H1 (cell line): ENCODE results near the gene RCSD1. TPM values are rescaled to one million over a fixed set of nuclear protein-coding genes. Genes with fewer than 3 reads are reported as not detected.

ENCODE experiments used
- BRCA1 ChIP-seq: IDR thresholded peaks from 2 replicates; pipeline ENCODE4 v1.6.1; 2012; ENCODE audit warnings: low read depth, low read length, improper control_type of control experiment
- NANOG ChIP-seq: IDR thresholded peaks from 2 replicates; pipeline ENCODE4 v1.6.1; 2011; ENCODE audit warnings: low read length, low read depth, mild to moderate bottlenecking, inconsistent platforms; ENCODE audit not compliant: insufficient read depth, poor library complexity, severe bottlenecking
- ZNF274 ChIP-seq: IDR thresholded peaks from 2 replicates; pipeline ENCODE4 v1.7.0; 2012; ENCODE audit warnings: low read length, borderline replicate concordance; ENCODE audit errors: extremely low read depth
- polyA plus RNA-seq, 7 experiments: library from polyadenylated mRNA; depleted of rRNA in 3 of 7; stranded (reverse) in 5 of 7; unstranded in 2 of 7; fragments of >200 nt in 5 of 7; fragments of 200-250 nt in 2 of 7; gene quantifications; 1 replicate in 5 of 7; 2 replicates in 1 of 7; 4 replicates in 1 of 7; pipeline versions ENCODE4 v1.2.1 to v1.2.3, GENCODE V29; 2011 to 2013; ENCODE audit warnings: missing spikeins in 2 of 7, mixed read lengths in 2 of 7
- total RNA-seq: library from RNA; stranded (reverse); fragmentation: NEBNext Ultra II Directional; extraction: Animal tissue kit (Norgen Biotek cat#: 25700); gene quantifications from 2 replicates; pipeline ENCODE4 v1.2.1, GENCODE V29; 2021
- TF ChIP-seq, protein P1 (sequence below): fragments of 300-600 bp; sonication (generic); IDR thresholded peaks from 2 replicates; pipeline ENCODE4 v1.7.1; 2012; ENCODE audit warnings: low read length, moderate library complexity, mild to moderate bottlenecking, inconsistent platforms; ENCODE audit not compliant: insufficient replicate concordance

The RCSD1 gene
- total and polyA plus RNA-seq, 2 of the 8 experiments (the other 6 are each of a cell fraction or from before 2014, with no cell fraction given): 0.47 to 0.69 TPM

DNA sequence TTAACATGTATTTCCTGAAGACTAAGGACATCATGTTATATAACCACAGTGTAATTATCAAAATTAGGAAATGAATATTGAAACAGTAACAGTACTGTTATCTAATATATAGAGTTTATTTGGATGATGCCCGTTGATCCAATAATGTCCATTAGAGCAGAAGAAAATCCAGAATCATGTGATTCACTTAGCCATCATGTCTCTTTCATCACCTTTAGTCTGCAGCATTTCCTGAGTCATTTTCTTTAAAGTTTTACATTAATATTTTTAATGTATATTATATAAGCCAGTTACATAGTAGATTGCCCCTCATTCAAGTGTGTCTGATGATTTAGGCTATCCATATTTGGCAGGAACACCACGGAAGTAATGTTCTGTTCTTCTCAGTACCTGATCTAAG lies 120.6 kb downstream of the RCSD1 start (continued):
- TF ChIP-seq, protein P1, sequence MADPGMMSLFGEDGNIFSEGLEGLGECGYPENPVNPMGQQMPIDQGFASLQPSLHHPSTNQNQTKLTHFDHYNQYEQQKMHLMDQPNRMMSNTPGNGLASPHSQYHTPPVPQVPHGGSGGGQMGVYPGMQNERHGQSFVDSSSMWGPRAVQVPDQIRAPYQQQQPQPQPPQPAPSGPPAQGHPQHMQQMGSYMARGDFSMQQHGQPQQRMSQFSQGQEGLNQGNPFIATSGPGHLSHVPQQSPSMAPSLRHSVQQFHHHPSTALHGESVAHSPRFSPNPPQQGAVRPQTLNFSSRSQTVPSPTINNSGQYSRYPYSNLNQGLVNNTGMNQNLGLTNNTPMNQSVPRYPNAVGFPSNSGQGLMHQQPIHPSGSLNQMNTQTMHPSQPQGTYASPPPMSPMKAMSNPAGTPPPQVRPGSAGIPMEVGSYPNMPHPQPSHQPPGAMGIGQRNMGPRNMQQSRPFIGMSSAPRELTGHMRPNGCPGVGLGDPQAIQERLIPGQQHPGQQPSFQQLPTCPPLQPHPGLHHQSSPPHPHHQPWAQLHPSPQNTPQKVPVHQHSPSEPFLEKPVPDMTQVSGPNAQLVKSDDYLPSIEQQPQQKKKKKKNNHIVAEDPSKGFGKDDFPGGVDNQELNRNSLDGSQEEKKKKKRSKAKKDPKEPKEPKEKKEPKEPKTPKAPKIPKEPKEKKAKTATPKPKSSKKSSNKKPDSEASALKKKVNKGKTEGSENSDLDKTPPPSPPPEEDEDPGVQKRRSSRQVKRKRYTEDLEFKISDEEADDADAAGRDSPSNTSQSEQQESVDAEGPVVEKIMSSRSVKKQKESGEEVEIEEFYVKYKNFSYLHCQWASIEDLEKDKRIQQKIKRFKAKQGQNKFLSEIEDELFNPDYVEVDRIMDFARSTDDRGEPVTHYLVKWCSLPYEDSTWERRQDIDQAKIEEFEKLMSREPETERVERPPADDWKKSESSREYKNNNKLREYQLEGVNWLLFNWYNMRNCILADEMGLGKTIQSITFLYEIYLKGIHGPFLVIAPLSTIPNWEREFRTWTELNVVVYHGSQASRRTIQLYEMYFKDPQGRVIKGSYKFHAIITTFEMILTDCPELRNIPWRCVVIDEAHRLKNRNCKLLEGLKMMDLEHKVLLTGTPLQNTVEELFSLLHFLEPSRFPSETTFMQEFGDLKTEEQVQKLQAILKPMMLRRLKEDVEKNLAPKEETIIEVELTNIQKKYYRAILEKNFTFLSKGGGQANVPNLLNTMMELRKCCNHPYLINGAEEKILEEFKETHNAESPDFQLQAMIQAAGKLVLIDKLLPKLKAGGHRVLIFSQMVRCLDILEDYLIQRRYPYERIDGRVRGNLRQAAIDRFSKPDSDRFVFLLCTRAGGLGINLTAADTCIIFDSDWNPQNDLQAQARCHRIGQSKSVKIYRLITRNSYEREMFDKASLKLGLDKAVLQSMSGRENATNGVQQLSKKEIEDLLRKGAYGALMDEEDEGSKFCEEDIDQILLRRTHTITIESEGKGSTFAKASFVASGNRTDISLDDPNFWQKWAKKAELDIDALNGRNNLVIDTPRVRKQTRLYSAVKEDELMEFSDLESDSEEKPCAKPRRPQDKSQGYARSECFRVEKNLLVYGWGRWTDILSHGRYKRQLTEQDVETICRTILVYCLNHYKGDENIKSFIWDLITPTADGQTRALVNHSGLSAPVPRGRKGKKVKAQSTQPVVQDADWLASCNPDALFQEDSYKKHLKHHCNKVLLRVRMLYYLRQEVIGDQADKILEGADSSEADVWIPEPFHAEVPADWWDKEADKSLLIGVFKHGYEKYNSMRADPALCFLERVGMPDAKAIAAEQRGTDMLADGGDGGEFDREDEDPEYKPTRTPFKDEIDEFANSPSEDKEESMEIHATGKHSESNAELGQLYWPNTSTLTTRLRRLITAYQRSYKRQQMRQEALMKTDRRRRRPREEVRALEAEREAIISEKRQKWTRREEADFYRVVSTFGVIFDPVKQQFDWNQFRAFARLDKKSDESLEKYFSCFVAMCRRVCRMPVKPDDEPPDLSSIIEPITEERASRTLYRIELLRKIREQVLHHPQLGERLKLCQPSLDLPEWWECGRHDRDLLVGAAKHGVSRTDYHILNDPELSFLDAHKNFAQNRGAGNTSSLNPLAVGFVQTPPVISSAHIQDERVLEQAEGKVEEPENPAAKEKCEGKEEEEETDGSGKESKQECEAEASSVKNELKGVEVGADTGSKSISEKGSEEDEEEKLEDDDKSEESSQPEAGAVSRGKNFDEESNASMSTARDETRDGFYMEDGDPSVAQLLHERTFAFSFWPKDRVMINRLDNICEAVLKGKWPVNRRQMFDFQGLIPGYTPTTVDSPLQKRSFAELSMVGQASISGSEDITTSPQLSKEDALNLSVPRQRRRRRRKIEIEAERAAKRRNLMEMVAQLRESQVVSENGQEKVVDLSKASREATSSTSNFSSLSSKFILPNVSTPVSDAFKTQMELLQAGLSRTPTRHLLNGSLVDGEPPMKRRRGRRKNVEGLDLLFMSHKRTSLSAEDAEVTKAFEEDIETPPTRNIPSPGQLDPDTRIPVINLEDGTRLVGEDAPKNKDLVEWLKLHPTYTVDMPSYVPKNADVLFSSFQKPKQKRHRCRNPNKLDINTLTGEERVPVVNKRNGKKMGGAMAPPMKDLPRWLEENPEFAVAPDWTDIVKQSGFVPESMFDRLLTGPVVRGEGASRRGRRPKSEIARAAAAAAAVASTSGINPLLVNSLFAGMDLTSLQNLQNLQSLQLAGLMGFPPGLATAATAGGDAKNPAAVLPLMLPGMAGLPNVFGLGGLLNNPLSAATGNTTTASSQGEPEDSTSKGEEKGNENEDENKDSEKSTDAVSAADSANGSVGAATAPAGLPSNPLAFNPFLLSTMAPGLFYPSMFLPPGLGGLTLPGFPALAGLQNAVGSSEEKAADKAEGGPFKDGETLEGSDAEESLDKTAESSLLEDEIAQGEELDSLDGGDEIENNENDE: no peak
- no peak for TF ChIP-seq NANOG
- no peak for TF ChIP-seq BRCA1
- no peak for TF ChIP-seq ZNF274
